Stimulated activated naive CD8-positive, alpha-beta T cell treated with anti-CD3 and anti-CD28 coated beads, Interleukin-15, amount 100 ng/mL, for 72 hours (primary cell): ENCODE results near the gene PLRG1.

Experiments used
- ATAC-seq: fragments of 150-1000 bp; cut with Tn5 transposase; 2 replicates; pipeline ENCODE4 v1.10.0; 2021; ENCODE audit warnings: mild to moderate bottlenecking, moderate library complexity
- DNase-seq, 2 donors: peaks; one replicate each; pipeline ENCODE4 v3.0.0; 2021 to 2022
- H3K27ac Mint-ChIP-seq, 2 donors: one replicate each; pipeline ENCODE4 v1.8.0; 2022; ENCODE audit warnings: mild to moderate bottlenecking in 2 of 2, mixed read lengths in 2 of 2, moderate library complexity in 2 of 2
- H3K27me3 Mint-ChIP-seq: one replicate; pipeline ENCODE4 v1.8.0; 2022; ENCODE audit warnings: mixed read lengths
- H3K4me1 Mint-ChIP-seq: one replicate; pipeline ENCODE4 v1.8.0; 2022; ENCODE audit warnings: mild to moderate bottlenecking, mixed read lengths
- H3K4me3 Mint-ChIP-seq, 2 donors: one replicate each; pipeline ENCODE4 v1.8.0; 2022; ENCODE audit warnings: mild to moderate bottlenecking in 2 of 2, mixed read lengths in 2 of 2, moderate library complexity in 1 of 2
- H3K9me3 Mint-ChIP-seq, 2 donors: one replicate each; pipeline ENCODE4 v1.8.0; 2022; ENCODE audit warnings: mixed read lengths in 2 of 2

The PLRG1 gene

DNA sequence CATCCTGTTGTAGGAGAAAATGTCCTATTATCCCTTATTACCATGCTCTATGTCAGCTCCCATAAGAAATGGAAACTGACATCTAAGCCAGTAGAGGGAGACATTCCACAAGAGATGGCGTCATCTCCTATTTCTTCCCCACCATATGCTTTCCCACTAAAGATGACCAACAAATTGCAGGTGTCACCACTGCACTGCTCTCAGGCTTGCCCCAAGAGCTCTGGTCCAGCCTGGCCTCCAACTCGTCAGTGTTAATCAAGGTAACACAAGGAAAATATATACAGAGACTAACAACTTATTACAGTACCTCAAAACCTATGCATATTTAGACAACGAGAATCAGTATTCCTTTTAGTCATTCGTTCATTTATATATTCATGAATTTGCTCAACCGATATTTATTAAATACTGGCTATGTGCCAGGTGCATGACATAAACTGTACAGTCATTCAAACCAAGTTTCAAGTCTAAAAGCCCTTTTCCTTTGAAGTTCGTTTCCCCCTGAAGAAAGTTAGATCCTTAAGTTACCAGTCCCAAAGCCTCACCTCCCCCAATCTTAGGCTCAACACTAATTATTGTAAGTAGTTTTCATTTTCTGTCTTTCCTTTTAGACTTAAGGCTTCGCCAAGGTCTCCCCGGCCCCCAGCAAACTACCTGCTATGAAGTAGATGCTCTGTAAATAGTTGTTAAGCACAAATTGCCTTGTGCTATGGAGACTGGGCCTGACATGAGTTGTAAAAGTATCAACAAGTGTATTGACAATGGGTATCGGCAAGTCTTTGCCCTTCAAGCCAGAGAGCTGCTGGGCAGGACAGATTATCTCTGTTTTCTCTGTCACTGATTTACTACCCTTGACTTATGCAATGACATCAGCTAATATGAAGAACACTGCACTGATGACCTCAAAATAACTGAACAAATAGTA, 9.6 kb upstream of the PLRG1 start:
- ATAC-seq, result peak; percentile 67

GRCh38 chr4:154559141-154559493, 8.9 kb upstream of the PLRG1 start:
- ATAC-seq (peak; percentile 37), DNase-seq (no peak)
- H3K4me3 Mint-ChIP-seq, result no peak overlapping the region

More for the DNA sequence above, 9.6 kb upstream of the PLRG1 start:
- Mint-ChIP-seq H3K9me3 (no peaks in the 10 kb centered on the region), H3K4me1 (no peaks in the 10 kb centered on the region), H3K4me3 (no peak overlapping the region), H3K27me3 (peaks cover 6% of the 10 kb centered on the region), H3K27ac (no peak overlapping the region)
- peak in 1 of 2 donors; percentile 16 for DNase-seq

DNA sequence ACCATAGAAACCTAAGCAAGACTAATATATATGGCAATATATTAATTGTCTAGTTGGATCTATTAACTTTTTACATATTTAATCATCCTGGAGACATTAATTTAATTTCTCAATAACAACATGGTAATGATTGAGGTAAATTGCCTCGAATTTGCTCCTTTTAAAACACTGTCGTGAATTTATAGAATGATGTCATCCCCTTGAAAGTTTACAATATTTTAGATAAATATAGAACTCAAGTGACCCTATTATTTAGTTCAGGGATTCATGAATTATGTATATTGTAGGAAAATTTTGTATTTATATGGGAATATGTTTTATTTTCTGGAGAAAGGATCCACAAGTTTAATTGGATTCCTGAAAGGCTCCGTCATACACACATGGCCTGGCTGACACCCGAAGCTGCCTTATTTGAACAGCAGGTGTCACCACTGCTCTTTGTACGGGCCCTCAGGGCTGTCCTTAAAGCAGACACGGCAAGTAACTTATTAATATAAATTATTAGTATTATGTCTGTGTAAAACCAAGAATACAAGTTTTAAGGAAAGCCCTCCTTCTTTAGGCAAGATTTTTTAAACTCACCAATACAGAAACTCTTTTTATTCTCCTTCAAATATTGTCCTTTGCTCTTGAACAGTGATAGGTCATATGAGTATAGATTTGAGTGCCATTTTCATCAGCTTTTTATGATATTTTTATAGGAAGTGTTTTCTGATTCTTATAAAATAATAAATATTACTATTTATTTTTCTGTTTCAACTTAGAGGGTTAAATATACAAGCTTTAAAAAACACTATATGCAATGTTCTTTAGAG, 1.9 kb upstream of the PLRG1 start:
- Mint-ChIP-seq H3K27ac (no peak overlapping the region), H3K4me3 (no peak overlapping the region)
- peak; percentile 57 for ATAC-seq

More at GRCh38 chr4:154559141-154559493, 8.9 kb upstream of the PLRG1 start:
- no peaks in the 10 kb centered on the region for H3K4me1 Mint-ChIP-seq
- H3K9me3 Mint-ChIP-seq, result no peaks in the 10 kb centered on the region
- H3K27me3 Mint-ChIP-seq, result peaks cover 6% of the 10 kb centered on the region
- H3K27ac Mint-ChIP-seq, result no peak overlapping the region

DNA sequence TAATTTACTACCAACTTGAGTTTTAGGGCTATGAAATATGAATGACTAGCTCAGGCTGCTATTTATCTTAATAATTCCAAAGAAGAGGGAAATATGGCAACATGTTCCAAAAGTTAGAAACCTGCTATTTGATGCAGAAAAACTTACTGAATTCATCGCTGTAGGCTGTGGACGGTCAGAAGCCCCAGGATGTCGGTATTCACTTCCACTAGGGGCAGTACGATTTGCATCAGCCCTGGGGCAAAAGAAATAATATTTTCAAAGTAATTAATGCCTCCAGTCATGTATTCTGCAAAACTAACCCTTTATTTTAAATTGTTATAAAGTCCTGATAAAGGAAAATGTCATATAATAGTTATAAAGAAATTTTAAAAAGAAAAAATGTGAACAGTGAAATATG, 4.5 kb downstream of the PLRG1 start:
- DNase-seq (no peak), ATAC-seq (no peak)
- no peaks in the 10 kb centered on the region for H3K9me3 Mint-ChIP-seq
- peaks cover 13% of the 10 kb centered on the region for H3K4me1 Mint-ChIP-seq
- no peak overlapping the region for H3K27ac Mint-ChIP-seq
- no peaks in the 10 kb centered on the region for H3K27me3 Mint-ChIP-seq
- no peak overlapping the region for H3K4me3 Mint-ChIP-seq

More for the DNA sequence above, 1.9 kb upstream of the PLRG1 start:
- H3K9me3 Mint-ChIP-seq, result no peaks in the 10 kb centered on the region
- peaks cover 21% of the 10 kb centered on the region for H3K4me1 Mint-ChIP-seq
- DNase-seq, result peak; percentile 55 to 72
- no peaks in the 10 kb centered on the region for H3K27me3 Mint-ChIP-seq

- ATAC-seq (no peak), DNase-seq (no peak)
- Mint-ChIP-seq H3K27ac (peak overlapping the region in 1 of 2 donors; percentile 47), H3K27me3 (no peaks in the 10 kb centered on the region), H3K4me3 (no peak overlapping the region), H3K4me1 (no peaks in the 10 kb centered on the region), H3K9me3 (no peaks in the 10 kb centered on the region)
These were observed 7.8 kb downstream of the PLRG1 start for GRCh38 chr4:154542271-154542879.

DNA sequence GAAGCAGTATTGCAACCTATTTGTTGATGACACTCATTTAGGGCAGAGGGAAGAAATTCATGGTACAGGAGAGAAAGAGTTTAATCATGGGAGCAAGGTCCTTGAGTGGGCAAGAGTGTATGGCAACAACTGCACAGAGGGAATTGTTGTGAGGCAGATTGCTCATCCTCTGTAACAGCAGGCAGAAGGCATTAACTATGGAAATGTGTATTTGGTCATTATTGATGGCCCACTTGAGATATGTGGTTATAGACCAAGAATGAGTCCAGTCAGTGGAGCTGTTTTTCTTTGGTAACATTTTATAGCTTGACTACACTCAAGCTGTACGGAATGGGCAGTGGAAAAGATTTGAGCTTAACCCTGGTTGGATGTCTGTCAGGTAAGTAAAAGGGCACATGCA, 15.9 kb downstream of the PLRG1 start:
- H3K9me3 Mint-ChIP-seq, result no peaks in the 10 kb centered on the region
- ATAC-seq (no peak), DNase-seq (no peak)
- H3K4me1 Mint-ChIP-seq, result no peaks in the 10 kb centered on the region
- no peaks in the 10 kb centered on the region for H3K27me3 Mint-ChIP-seq
- no peak overlapping the region for H3K27ac Mint-ChIP-seq
- H3K4me3 Mint-ChIP-seq, result no peak overlapping the region

DNA sequence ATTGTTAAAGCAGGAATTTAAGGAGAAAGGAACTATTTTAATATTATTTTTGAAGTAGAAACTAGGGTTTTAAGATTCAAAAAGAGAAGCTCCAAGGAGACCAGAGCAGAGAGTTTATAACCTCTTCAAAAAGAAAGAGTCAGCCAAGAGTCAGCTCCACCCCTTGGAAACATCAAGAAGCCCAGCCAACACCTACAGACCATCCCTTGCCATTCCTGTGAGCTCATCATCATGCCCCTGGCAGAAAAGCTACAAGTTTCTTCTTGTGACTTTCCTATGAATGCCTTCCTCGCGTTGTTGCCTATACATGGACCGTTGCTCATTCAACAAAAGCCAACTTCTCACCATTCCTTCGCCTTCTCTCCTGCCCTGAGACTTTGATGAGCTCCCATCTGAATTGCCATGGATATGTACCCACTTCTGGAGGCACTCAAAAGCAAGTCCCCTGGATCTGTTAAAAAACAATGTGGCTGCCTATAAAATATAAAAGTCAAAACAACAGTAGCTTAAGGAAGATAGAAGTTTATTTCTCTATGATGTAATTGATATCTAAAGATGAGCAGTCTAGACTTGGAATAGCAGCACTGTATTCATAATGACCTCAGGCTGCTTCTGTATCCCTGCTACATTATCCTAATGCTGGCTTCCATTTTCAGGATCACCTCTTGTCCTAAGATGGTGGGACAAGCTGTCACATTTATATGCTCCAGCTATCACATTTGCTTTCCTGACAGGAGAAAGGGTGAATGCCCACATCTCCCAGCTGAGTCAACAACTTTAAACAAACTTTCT, 20.3 kb downstream of the PLRG1 start:
- no peak for ATAC-seq
- no peak overlapping the region for H3K4me3 Mint-ChIP-seq
- H3K4me1 Mint-ChIP-seq, result no peaks in the 10 kb centered on the region
- no peak overlapping the region for H3K27ac Mint-ChIP-seq
- no peak for DNase-seq
- H3K9me3 Mint-ChIP-seq, result no peaks in the 10 kb centered on the region
- H3K27me3 Mint-ChIP-seq, result peaks cover 24% of the 10 kb centered on the region

DNA sequence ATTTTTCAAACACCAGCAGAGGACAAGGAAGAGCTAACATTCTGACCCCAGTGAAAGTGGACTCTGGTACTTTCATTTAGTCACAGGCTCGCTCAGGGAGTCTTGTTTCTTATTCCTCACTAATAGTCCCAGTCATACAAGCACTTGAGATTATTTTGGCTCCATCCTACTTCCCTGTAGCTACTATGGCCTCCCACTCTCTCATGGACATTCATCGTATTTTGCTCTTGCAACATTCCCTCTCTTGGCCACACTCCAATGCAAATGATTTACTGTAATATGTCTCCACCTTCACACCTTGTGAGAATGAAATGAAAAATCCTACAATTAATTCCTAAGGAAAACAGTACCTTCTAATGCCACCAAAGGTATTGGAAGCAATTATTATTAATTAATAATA, 21.3 kb downstream of the PLRG1 start:
- no peaks in the 10 kb centered on the region for H3K4me1 Mint-ChIP-seq
- no peaks in the 10 kb centered on the region for H3K9me3 Mint-ChIP-seq
- H3K27me3 Mint-ChIP-seq, result peaks cover 27% of the 10 kb centered on the region
- no peak for DNase-seq
- ATAC-seq, result no peak
- no peak overlapping the region for H3K4me3 Mint-ChIP-seq
- H3K27ac Mint-ChIP-seq, result no peak overlapping the region

DNA sequence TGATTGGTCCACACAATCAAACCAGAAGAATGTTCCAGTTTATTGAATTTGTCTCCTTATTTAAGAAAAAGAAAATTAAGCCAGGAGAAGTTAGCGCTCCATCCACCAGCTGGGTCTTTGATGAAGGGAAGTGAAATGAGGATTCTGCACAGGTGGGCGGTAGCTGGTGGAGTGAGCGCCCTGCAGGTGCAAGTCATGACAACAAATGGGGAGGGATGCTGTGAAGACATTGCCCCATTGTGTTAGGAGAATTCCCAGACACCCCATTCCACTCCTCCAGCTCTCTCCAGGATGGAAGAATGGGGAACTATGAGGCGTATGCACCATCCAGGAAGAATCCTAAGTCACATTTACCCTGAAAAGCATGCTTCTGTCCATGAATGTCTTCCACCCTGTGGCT, 22.9 kb downstream of the PLRG1 start:
- no peaks in the 10 kb centered on the region for H3K4me1 Mint-ChIP-seq
- H3K4me3 Mint-ChIP-seq, result no peak overlapping the region
- ATAC-seq, result no peak
- no peak for DNase-seq
- no peaks in the 10 kb centered on the region for H3K9me3 Mint-ChIP-seq
- peaks cover 39% of the 10 kb centered on the region for H3K27me3 Mint-ChIP-seq
- no peak overlapping the region for H3K27ac Mint-ChIP-seq

GRCh38 chr4:154526151-154526550, 24.0 kb downstream of the PLRG1 start:
- no peaks in the 10 kb centered on the region for H3K4me1 Mint-ChIP-seq

DNA sequence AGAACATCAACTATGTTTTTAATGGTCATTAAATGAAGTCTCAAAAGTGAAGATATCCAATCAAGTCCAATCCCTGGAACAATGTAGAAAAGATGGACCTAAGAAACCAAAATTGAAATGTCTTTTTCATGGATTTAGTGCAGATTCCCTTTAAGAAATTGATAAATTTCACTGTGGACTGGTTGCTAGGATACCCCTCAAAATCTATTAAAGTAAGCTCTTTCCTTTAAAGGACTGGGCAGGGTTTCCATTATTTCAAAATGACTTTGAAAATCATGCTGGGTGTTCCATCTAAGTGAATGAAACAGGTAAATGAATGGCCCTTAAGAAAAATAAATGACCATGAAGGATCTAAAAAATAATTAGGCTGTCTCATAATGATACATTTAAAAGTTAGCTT, 28.6 kb downstream of the PLRG1 start:
- Mint-ChIP-seq H3K9me3 (no peaks in the 10 kb centered on the region), H3K4me1 (no peaks in the 10 kb centered on the region), H3K4me3 (no peak overlapping the region), H3K27ac (no peak overlapping the region), H3K27me3 (peaks cover 63% of the 10 kb centered on the region)
- DNase-seq (no peak), ATAC-seq (no peak)

More at GRCh38 chr4:154526151-154526550, 24.0 kb downstream of the PLRG1 start:
- no peak for ATAC-seq
- H3K9me3 Mint-ChIP-seq, result no peaks in the 10 kb centered on the region
- no peak overlapping the region for H3K4me3 Mint-ChIP-seq
- DNase-seq, result no peak
- H3K27me3 Mint-ChIP-seq, result peaks cover 41% of the 10 kb centered on the region
- no peak overlapping the region for H3K27ac Mint-ChIP-seq

DNA sequence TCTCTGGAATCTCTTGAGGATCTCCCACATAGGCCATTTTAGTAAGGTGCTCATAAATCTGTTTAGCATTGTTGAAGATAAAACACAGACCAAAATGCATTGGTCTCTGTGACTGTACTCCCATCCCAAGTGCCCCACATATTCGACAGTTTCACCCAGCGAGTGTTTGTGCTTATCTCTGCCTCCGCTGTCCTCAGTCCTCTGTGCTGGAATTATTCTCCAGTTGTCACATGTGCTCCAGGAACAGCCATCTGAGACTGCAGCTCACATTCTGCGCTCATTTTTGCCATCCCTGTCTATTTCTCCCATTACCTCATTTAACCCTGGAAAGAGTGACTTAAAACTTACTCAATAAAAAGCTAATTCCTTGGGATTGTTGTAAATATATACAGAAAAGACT, 31.0 kb downstream of the PLRG1 start:
- no peak for ATAC-seq
- Mint-ChIP-seq H3K9me3 (no peaks in the 10 kb centered on the region), H3K4me3 (no peak overlapping the region), H3K4me1 (no peaks in the 10 kb centered on the region), H3K27ac (peak overlapping the region in 1 of 2 donors; percentile 84), H3K27me3 (peaks cover 56% of the 10 kb centered on the region)
- DNase-seq, result no peak

GRCh38 chr4:154517591-154517990, 32.6 kb downstream of the PLRG1 start:
- Mint-ChIP-seq H3K27ac (no peak overlapping the region), H3K27me3 (peaks cover 59% of the 10 kb centered on the region), H3K9me3 (no peaks in the 10 kb centered on the region), H3K4me1 (no peaks in the 10 kb centered on the region), H3K4me3 (no peak overlapping the region)
- no peak for DNase-seq
- ATAC-seq, result no peak

GRCh38 chr4:154516318-154517029, 33.7 kb downstream of the PLRG1 start:
- Mint-ChIP-seq H3K4me3 (no peak overlapping the region), H3K27ac (no peak overlapping the region), H3K27me3 (peaks cover 65% of the 10 kb centered on the region), H3K9me3 (no peaks in the 10 kb centered on the region), H3K4me1 (no peaks in the 10 kb centered on the region)
- no peak for DNase-seq
- ATAC-seq, result no peak
